Left lung (tissue), 10 donors: ENCODE results near the gene CDRT4. TPM values are rescaled to one million over a fixed set of nuclear protein-coding genes. Genes with fewer than 3 reads are reported as not detected.
"Not testable (repeated sequence)": the region's sequence is repeated elsewhere in the genome, so short reads cannot be mapped to it uniquely, and the experiment has no call there.

Experiments used
- ATAC-seq: fragments of 200-7000 bp; cut with Tn5 transposase; one replicate; pipeline ENCODE4 v1.9.1; 2020; ENCODE audit warnings: moderate library complexity
- DNase-seq, 4 donors: peaks; one replicate each; pipeline ENCODE4 v3.0.0-alpha.2; 2013 to 2020
- H3K27ac ChIP-seq, 2 donors: fragments of 200-600 bp; sonication (generic) in 1 of 2; one replicate each; pipeline versions ENCODE4 v1.5.0 to v1.8.0; 2020 to 2021
- H3K27me3 ChIP-seq, 2 donors: fragments of 200-600 bp; sonication (generic) in 1 of 2; one replicate each; pipeline versions ENCODE4 v1.5.0 to v1.8.0; 2020 to 2021
- H3K36me3 ChIP-seq, 2 donors: fragments of 200-600 bp; sonication (generic) in 1 of 2; one replicate each; pipeline versions ENCODE4 v1.5.0 to v1.8.0; 2020 to 2021
- H3K4me1 ChIP-seq, 2 donors: fragments of 200-600 bp; one replicate each; pipeline ENCODE4 v1.8.0; 2021
- H3K4me3 ChIP-seq, 2 donors: fragments of 200-600 bp; sonication (generic) in 1 of 2; one replicate each; pipeline versions ENCODE4 v1.5.0 to v1.8.0; 2020 to 2021; ENCODE audit warnings: mild to moderate bottlenecking in 1 of 2
- H3K9me3 ChIP-seq, 2 donors: fragments of 200-600 bp; sonication (generic) in 1 of 2; one replicate each; pipeline versions ENCODE4 v1.5.0 to v1.8.0; 2020 to 2021
- intact Hi-C, 2 donors: fragments of 100-400 bp; cut with DNase I; formaldehyde crosslinking; loops; one replicate each; pipeline versions ENCODE4 v1.11.2 to v1.14.2; 2022
- polyA plus RNA-seq, 6 donors: library from polyadenylated mRNA; unstranded; fragments of 120-200 nt; gene quantifications; one replicate each; pipeline ENCODE4 v1.2.1, GENCODE V29; 2013; ENCODE audit not compliant: insufficient read length in 6 of 6
- total RNA-seq, 2 donors: library from RNA; stranded (reverse); fragmentation: NEBNext Ultra II Directional; extraction: Animal tissue kit (Norgen Biotek cat#: 25700); gene quantifications; one replicate each; pipeline ENCODE4 v1.2.1, GENCODE V29; 2021
- TF ChIP-seq, protein P1 (sequence below), 2 donors: fragments of 200-600 bp; sonication (generic) in 1 of 2; IDR thresholded peaks; one replicate each; pipeline versions ENCODE4 v1.5.0 to v1.8.0; 2021; ENCODE audit warnings: antibody characterized with exemption in 2 of 2
- donor health status: DM: no; HTN: yes; CAD: no.
- donor health status: DM: no; HTN: no; CAD: no.

Gene CDRT4
- total and polyA plus RNA-seq, 8 donors: 2.7 to 24.9 (median 17.8) TPM

DNA sequence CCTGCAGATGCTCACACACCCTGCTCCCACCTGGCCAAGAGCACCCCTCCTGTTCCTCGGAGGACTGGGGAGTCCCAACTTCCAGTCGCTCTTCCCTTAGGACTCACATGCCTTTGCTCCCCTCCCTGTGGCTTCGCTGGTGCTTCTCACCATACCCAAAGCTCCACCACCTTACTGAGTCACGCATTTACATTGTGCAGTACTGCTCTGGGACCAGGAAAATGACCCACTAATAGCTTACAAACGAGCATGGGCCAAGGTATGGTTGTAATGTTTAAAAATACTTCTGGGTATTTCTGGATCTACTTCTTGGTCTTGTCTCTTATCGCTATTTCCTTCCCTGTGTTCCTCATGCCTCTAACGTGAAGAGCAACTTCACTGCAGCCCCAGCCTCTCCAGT, 41.0 kb upstream of the CDRT4 start:
- TF ChIP-seq, protein P1, sequence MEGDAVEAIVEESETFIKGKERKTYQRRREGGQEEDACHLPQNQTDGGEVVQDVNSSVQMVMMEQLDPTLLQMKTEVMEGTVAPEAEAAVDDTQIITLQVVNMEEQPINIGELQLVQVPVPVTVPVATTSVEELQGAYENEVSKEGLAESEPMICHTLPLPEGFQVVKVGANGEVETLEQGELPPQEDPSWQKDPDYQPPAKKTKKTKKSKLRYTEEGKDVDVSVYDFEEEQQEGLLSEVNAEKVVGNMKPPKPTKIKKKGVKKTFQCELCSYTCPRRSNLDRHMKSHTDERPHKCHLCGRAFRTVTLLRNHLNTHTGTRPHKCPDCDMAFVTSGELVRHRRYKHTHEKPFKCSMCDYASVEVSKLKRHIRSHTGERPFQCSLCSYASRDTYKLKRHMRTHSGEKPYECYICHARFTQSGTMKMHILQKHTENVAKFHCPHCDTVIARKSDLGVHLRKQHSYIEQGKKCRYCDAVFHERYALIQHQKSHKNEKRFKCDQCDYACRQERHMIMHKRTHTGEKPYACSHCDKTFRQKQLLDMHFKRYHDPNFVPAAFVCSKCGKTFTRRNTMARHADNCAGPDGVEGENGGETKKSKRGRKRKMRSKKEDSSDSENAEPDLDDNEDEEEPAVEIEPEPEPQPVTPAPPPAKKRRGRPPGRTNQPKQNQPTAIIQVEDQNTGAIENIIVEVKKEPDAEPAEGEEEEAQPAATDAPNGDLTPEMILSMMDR (IDR thresholded peaks at IDR 0.05): no peak
- no peak overlapping the region for H3K4me3 ChIP-seq
- H3K4me1 ChIP-seq: peaks cover 8% of the 10 kb centered on the region in 2 donors
- H3K27me3 ChIP-seq: no peaks in the 10 kb centered on the region
- no peak overlapping the region for H3K27ac ChIP-seq
- peaks cover 0 to 14% of the 10 kb centered on the region in 2 donors for H3K36me3 ChIP-seq
- ATAC-seq (peak; percentile 37), DNase-seq (no peak)
- H3K9me3 ChIP-seq: no peaks in the 10 kb centered on the region
- intact Hi-C loops: no loop called here

DNA sequence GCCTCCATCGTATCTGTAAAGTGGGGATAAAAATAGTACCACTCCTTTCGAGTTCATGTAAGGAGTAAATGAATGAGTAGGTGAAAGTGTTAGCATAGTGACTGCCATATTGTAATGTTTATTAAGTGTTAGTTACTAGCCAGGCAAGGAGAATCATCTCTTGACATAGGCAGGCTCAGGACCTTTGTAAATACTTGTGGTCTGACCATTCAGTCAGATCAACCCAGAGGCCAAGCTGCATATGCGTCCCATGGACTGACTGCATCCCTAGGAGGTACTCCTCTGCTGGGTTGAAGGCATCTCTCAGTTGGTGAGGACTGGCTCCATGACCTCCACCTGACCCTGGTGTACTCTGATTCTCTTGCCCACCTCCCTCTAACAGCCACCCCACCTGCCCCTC, 40.5 kb upstream of the CDRT4 start:
- intact Hi-C loops: no loop called here
- ATAC-seq (no peak), DNase-seq (no peak)
- TF ChIP-seq, protein P1 (IDR thresholded peaks at IDR 0.05): no peak
- Histone ChIP-seq H3K27ac (no peak overlapping the region), H3K27me3 (no peaks in the 10 kb centered on the region), H3K4me3 (no peak overlapping the region), H3K36me3 (peaks cover 0 to 14% of the 10 kb centered on the region in 2 donors), H3K4me1 (peaks cover 8 to 11% of the 10 kb centered on the region in 2 donors), H3K9me3 (no peaks in the 10 kb centered on the region)

DNA sequence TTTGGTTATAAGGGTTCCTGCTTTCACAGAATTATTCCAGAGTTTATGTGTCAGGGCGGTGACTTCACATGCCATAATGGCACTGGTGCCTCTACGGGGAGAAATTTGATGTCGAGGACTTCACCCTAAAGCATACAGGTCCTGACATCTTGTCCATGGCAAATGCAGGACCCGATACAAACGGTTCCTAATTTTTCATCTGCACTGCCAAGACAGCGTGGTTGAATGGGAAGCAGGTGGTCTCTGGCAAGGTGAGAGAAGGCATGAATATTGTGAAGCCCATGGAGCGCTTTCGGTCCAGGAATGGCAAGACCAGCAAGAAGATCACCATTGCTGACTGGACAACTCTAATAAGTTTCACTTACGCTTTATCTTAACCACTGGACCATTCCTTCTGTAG, 39.6 kb upstream of the CDRT4 start:
- TF ChIP-seq, protein P1 (IDR thresholded peaks at IDR 0.05): no peak
- Histone ChIP-seq H3K27me3 (no peaks in the 10 kb centered on the region), H3K27ac (no peak overlapping the region), H3K36me3 (peaks cover 0 to 14% of the 10 kb centered on the region in 2 donors), H3K4me1 (peaks cover 8 to 19% of the 10 kb centered on the region in 2 donors), H3K4me3 (no peak overlapping the region), H3K9me3 (no peaks in the 10 kb centered on the region)
- no peak for ATAC-seq
- no peak for DNase-seq
- intact Hi-C loops: no loop called here

DNA sequence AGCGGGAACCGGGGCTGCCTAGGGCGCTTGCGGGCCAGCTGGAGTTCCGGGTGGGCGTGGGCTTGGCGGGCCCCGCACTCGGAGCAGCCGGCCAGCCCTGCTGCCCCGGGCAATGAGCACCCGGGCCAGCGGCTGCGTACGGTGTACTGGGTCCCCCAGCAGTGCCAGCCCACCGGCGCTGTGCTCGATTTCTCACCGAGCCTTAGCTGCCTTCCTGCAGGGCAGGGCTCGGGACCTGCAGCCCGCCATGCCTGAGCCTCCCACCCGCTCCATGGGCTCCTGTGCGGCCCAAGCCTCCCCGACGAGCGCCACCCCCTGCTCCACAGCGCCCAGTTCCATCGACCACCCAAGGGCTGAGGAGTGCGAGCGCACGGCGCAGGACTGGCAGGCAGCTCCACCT, 38.3 kb upstream of the CDRT4 start:
- intact Hi-C loops, DNase-seq, ATAC-seq, H3K9me3 ChIP-seq, H3K27me3 ChIP-seq, H3K4me3 ChIP-seq, H3K27ac ChIP-seq: not testable (repeated sequence)
- Histone ChIP-seq H3K4me1 (peaks cover 8 to 14% of the 10 kb centered on the region in 2 donors), H3K36me3 (peaks cover 0 to 14% of the 10 kb centered on the region in 2 donors)

DNA sequence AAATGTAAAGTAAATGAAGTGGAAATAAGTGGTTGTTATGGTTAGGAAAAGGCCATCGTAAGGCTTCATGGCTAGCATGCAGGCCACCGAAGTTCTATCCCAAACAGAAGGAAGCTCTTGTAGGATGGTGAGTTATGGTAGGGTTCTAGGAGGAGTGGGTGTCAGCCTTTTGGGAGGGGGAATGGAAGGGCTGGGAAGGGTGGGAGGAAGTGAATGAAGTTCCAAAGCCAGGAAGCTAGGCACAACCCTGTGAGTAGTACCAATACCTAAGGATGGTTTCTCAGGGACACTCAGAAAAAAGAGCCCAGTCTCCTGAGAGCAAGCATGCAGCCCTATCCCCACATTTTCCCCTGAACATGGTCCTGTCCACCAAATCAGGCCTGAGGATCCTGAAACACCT, 36.3 kb upstream of the CDRT4 start:
- TF ChIP-seq, protein P1 (IDR thresholded peaks at IDR 0.05): no peak
- peaks cover 0 to 11% of the 10 kb centered on the region in 2 donors for H3K4me1 ChIP-seq
- H3K9me3 ChIP-seq: no peaks in the 10 kb centered on the region
- no peaks in the 10 kb centered on the region for H3K27me3 ChIP-seq
- no peak overlapping the region for H3K4me3 ChIP-seq
- ATAC-seq (no peak), DNase-seq (no peak)
- intact Hi-C loops: loop anchor here in 1 of 2 donors (5.0 kb wide), 1 partner anchor 241 kb away; no protein-coding TSS in a partner anchor
- no peak overlapping the region for H3K27ac ChIP-seq
- peaks cover 0 to 21% of the 10 kb centered on the region in 2 donors for H3K36me3 ChIP-seq
